Measurements from ENCODE around the gene SMG9.

GRCh38 chr19:43799502-43800142 lies 44.9 kb upstream of the SMG9 start:
- TF ChIP-seq CTCF (IDR thresholded peaks at IDR 0.05; ENCODE audit: insufficient read depth, low read depth, low read length) (no peak), EZH2 (IDR thresholded peaks at IDR 0.05; ENCODE audit: insufficient read depth, low read length) (no peak)

Measured in astrocyte (in vitro differentiated cells and primary cell).